RWPE2 (cell line): ENCODE data around the gene FNIP2.

Source experiments
- ATAC-seq: fragments of 200-7000 bp; cut with Tn5 transposase; 3 replicates; pipeline ENCODE4 v1.9.1; 2021; ENCODE audit warnings: low read depth
- DNase-seq: peaks from one replicate; pipeline ENCODE4 v3.0.0-alpha.2; 2020; ENCODE audit warnings: low spot score
- H3K27ac ChIP-seq: fragments of 450-650 bp; 2 replicates; pipeline ENCODE4 v1.5.1; 2017; ENCODE audit warnings: mild to moderate bottlenecking; ENCODE audit not compliant: poor library complexity, severe bottlenecking
- H3K27me3 ChIP-seq: fragments of 250-450 bp; sonication (Bioruptor Pico); 2 replicates; pipeline ENCODE4 v1.5.1; 2021; ENCODE audit warnings: mild to moderate bottlenecking, moderate library complexity; ENCODE audit not compliant: insufficient read depth, poor library complexity, severe bottlenecking
- H3K36me3 ChIP-seq: fragments of 250-450 bp; sonication (Bioruptor Pico); 2 replicates; pipeline ENCODE4 v1.5.1; 2020; ENCODE audit warnings: low read depth, mild to moderate bottlenecking, moderate library complexity
- H3K4me1 ChIP-seq: fragments of 250-450 bp; sonication (Bioruptor Pico); 2 replicates; pipeline ENCODE4 v1.5.1; 2021; ENCODE audit warnings: mild to moderate bottlenecking, moderate library complexity; ENCODE audit not compliant: insufficient read depth, poor library complexity, severe bottlenecking
- H3K4me3 ChIP-seq: fragments of 250-450 bp; sonication (Bioruptor Pico); 2 replicates; pipeline ENCODE4 v1.5.1; 2021; ENCODE audit warnings: mild to moderate bottlenecking, moderate library complexity; ENCODE audit not compliant: severe bottlenecking
- H3K9me3 ChIP-seq: fragments of 250-450 bp; sonication (Bioruptor Pico); 2 replicates; pipeline ENCODE4 v1.5.1; 2021; ENCODE audit warnings: mild to moderate bottlenecking, moderate library complexity; ENCODE audit not compliant: severe bottlenecking
- TF ChIP-seq, protein P1 (sequence below): fragments of 450-650 bp; IDR thresholded peaks from one replicate; pipeline ENCODE4 v1.5.1; 2017; ENCODE audit warnings: mild to moderate bottlenecking, moderate library complexity; ENCODE audit not compliant: poor library complexity, severe bottlenecking

The FNIP2 gene

DNA sequence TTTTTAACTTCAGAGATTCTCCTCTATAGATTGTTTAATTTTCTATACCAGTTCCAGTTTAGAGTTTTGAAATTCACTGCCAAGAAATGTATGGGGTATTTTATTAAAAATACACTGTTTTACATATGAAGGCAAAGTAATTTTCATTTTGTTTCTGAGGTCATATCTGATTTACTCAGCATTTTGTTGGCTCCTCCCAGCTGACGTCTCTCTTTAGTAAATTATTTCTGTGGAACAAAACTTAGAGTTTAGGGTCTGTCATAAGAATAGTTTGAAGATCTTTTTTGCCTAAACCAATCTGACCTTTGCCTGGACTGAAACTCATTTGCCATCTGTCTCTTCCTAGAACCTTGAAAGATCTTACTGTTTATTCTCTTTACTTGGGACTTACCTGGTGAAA lies 16.9 kb downstream of the FNIP2 start:
- TF ChIP-seq, protein P1, sequence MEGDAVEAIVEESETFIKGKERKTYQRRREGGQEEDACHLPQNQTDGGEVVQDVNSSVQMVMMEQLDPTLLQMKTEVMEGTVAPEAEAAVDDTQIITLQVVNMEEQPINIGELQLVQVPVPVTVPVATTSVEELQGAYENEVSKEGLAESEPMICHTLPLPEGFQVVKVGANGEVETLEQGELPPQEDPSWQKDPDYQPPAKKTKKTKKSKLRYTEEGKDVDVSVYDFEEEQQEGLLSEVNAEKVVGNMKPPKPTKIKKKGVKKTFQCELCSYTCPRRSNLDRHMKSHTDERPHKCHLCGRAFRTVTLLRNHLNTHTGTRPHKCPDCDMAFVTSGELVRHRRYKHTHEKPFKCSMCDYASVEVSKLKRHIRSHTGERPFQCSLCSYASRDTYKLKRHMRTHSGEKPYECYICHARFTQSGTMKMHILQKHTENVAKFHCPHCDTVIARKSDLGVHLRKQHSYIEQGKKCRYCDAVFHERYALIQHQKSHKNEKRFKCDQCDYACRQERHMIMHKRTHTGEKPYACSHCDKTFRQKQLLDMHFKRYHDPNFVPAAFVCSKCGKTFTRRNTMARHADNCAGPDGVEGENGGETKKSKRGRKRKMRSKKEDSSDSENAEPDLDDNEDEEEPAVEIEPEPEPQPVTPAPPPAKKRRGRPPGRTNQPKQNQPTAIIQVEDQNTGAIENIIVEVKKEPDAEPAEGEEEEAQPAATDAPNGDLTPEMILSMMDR = no peak
- no peaks in the 10 kb centered on the region for H3K27me3 ChIP-seq
- DNase-seq (no peak), ATAC-seq (no peak)
- H3K36me3 ChIP-seq = no peaks in the 10 kb centered on the region
- H3K4me1 ChIP-seq = peaks cover 19% of the 10 kb centered on the region
- H3K27ac ChIP-seq = no peak overlapping the region
- no peak overlapping the region for H3K4me3 ChIP-seq
- no peaks in the 10 kb centered on the region for H3K9me3 ChIP-seq

DNA sequence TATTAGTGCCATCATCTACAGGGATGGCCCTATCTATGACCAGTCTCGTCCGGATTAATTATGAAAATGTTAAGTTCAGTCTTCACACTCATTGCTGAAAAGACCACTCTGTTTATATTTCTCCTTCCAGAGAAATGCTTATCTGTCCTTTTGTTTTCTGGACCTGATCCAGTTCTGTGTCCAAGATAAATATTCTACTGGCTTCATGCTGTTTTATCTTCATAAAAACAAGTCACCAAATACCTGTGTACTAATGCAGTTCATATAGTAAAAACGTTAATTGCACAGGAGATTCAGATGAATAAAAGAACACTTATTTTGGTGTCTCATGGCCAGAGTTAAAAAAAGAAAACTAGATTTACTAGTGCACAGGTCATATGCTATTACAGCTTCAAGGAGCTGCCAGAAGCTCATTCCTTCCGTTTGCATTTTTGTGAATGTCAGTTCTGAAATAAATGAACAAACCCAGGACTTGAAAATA lies 17.3 kb downstream of the FNIP2 start:
- H3K9me3 ChIP-seq = no peaks in the 10 kb centered on the region
- TF ChIP-seq, protein P1 = no peak
- H3K27ac ChIP-seq = no peak overlapping the region
- H3K36me3 ChIP-seq = no peaks in the 10 kb centered on the region
- no peaks in the 10 kb centered on the region for H3K27me3 ChIP-seq
- ATAC-seq = no peak
- H3K4me3 ChIP-seq = no peak overlapping the region
- no peak for DNase-seq
- H3K4me1 ChIP-seq = peaks cover 19% of the 10 kb centered on the region

DNA sequence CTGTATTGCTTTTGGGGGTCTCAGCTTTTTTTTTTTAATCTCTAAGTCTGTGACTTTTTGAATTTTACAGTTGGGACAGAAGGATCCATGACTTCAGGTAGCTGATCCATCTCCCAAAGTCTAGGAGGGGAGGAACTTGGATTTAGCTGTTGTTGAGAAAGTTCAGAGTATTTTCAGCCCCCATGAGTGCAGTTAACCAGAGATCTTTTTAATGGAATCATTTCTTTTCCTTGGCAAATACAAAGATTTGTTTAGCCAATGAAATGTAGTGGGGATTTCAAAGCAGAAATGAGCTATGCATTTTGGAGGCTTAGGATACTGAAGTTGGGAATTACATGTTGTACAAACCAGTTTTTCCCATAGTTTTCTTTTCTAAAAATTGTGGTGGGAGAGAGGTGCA lies 18.1 kb downstream of the FNIP2 start:
- Histone ChIP-seq H3K27me3 (no peaks in the 10 kb centered on the region), H3K4me3 (no peak overlapping the region), H3K4me1 (peaks cover 17% of the 10 kb centered on the region), H3K27ac (no peak overlapping the region), H3K9me3 (no peaks in the 10 kb centered on the region), H3K36me3 (no peaks in the 10 kb centered on the region)
- TF ChIP-seq, protein P1 = no peak
- no peak for DNase-seq
- ATAC-seq = no peak

DNA sequence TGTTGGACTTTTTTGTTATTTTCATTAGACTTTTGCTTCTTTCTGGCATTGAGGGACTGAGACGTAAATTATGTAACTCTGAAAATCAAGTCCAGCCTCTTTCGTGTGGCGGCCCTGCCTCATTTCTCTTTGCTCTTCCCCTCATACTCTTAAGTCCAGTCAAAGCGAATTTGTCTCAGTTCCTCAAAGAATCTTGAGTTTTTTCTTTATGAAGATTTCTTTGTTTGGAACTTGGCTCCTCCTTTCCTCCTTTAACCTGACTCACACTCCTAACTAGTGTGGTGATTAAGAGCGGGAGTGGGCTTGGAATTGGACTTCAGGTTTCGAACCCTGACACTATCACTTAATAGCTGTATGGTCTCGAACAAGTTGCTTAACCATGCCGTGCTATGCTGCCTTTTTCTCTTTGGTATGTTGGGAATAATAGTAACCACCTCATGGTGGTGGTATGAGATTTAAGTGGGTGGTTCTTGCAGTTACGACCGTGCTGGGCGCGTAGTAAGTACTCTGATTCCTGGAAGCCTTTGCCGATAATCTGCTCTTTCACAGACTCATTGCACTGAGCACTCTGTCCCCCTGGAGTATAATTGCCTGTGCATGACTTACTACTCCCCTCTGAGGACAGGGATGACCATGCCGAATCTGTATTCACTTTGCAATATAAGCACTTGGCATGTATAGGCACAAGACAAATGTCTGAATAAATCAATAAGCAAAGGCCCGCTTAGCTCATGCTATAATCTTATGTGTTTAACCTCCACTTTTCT lies 19.1 kb downstream of the FNIP2 start:
- TF ChIP-seq, protein P1 = no peak
- Histone ChIP-seq H3K4me3 (no peak overlapping the region), H3K27me3 (no peaks in the 10 kb centered on the region), H3K36me3 (no peaks in the 10 kb centered on the region), H3K27ac (no peak overlapping the region), H3K9me3 (no peaks in the 10 kb centered on the region), H3K4me1 (peaks cover 13% of the 10 kb centered on the region)
- ATAC-seq = no peak
- no peak for DNase-seq

DNA sequence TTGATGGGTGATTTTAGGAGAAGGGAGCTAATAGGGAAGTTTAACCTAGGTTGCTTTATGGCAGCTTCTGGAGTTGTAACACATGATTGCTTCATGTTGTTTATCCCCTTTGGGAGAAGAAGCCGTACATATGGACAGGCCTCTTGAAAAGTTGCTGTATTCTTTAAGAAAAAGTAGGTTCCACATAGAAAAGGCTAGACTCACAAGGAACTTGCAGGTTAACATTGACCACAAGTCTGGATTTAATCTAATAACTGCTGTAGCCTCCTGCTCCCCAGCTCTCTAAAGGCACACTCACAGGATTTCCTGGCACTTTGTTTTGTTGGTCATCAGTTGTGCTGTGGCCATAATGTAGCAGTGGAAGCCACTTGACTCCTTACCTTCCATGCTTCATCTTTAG lies 19.7 kb downstream of the FNIP2 start:
- ATAC-seq = no peak
- TF ChIP-seq, protein P1 = no peak
- H3K36me3 ChIP-seq = no peaks in the 10 kb centered on the region
- H3K27ac ChIP-seq = no peak overlapping the region
- no peaks in the 10 kb centered on the region for H3K9me3 ChIP-seq
- H3K4me1 ChIP-seq = peaks cover 12% of the 10 kb centered on the region
- DNase-seq = no peak
- H3K4me3 ChIP-seq = no peak overlapping the region
- H3K27me3 ChIP-seq = no peaks in the 10 kb centered on the region
